Sigmoid colon (tissue), 7 donors: ENCODE results near the gene PCBD1. TPM values are rescaled to one million over a fixed set of nuclear protein-coding genes. Genes with fewer than 3 reads are reported as not detected.

Source experiments
- DNase-seq: peaks from one replicate; pipeline ENCODE4 v3.0.0-alpha.2; 2019
- H3K27ac ChIP-seq, 4 donors: fragments of 200-600 bp; sonication (generic); one replicate each; pipeline ENCODE4 v1.5.1; 2016 to 2019; ENCODE audit warnings: mild to moderate bottlenecking in 1 of 4
- H3K27me3 ChIP-seq, 3 donors: fragments of 200-600 bp; sonication (generic); one replicate each; pipeline ENCODE4 v1.5.1; 2019; ENCODE audit warnings: mild to moderate bottlenecking in 1 of 3
- H3K36me3 ChIP-seq, 4 donors: fragments of 200-600 bp; sonication (generic); one replicate each; pipeline ENCODE4 v1.5.1; 2016 to 2019
- H3K4me1 ChIP-seq, 4 donors: fragments of 200-600 bp; sonication (generic); one replicate each; pipeline ENCODE4 v1.5.1; 2017 to 2019
- H3K4me3 ChIP-seq, 4 donors: fragments of 200-600 bp; sonication (generic); one replicate each; pipeline ENCODE4 v1.5.1; 2017 to 2019; ENCODE audit warnings: mild to moderate bottlenecking in 2 of 4, moderate library complexity in 1 of 4
- H3K9me3 ChIP-seq, 4 donors: fragments of 200-600 bp in 3 of 4; sonication (generic) in 3 of 4; one replicate each; pipeline versions ENCODE4 v1.5.1 to v1.6.1; 2013 to 2019
- EP300 ChIP-seq, 4 donors: sonication (generic); formaldehyde crosslinking; IDR thresholded peaks; one replicate each; pipeline ENCODE4 v1.6.1; 2017; ENCODE audit warnings: antibody characterized with exemption in 4 of 4
- POLR2A ChIP-seq, 2 donors: fragments of 450-650 bp; IDR thresholded peaks; one replicate each; pipeline ENCODE4 v1.6.1; 2016; ENCODE audit warnings: antibody characterized with exemption in 2 of 2, mild to moderate bottlenecking in 2 of 2, moderate library complexity in 2 of 2
- POLR2AphosphoS5 ChIP-seq, 4 donors: sonication (generic); formaldehyde crosslinking; IDR thresholded peaks; one replicate each; pipeline ENCODE4 v1.6.1; 2017; ENCODE audit warnings: antibody characterized with exemption in 4 of 4
- WGBS, 2 donors: extraction: QIAGEN DNeasy Blood & Tissue Kit; methylation state at CpG; one replicate each; pipeline ENCODE4 v1.1.7; 2013; 5-methylcytosine and 5-hydroxymethylcytosine counted together
- intact Hi-C: fragments of 100-400 bp; cut with DNase I; formaldehyde crosslinking; loops from one replicate; pipeline ENCODE4 v1.15.1; 2023
- polyA plus RNA-seq, 3 donors: library from polyadenylated mRNA; stranded (reverse); fragments of 200-250 nt; gene quantifications; one replicate each; pipeline ENCODE4 v1.2.3, GENCODE V29; 2013
- total RNA-seq, 4 donors: library from RNA; depleted of rRNA; stranded (reverse); fragments of >200 nt; gene quantifications; one replicate each; pipeline ENCODE4 v1.1.0, GENCODE V29; 2016
- TF ChIP-seq, protein P1 (sequence below), 4 experiments: fragments of 450-650 bp in 3 of 4; fragments of 200-600 bp in 1 of 4; IDR thresholded peaks; one replicate each; pipeline ENCODE4 v1.5.1; 2016 to 2019; ENCODE audit warnings: antibody characterized with exemption in 4 of 4, mild to moderate bottlenecking in 3 of 4, moderate library complexity in 2 of 4
- donor health status: healthy with polysubstance abuse.
- donor health status: Bipolar disorder and iron deficiency.
- donor health status: healthy.

Gene PCBD1
- total and polyA plus RNA-seq, 7 donors = 82.5 to 135 (median 98.1) TPM

DNA sequence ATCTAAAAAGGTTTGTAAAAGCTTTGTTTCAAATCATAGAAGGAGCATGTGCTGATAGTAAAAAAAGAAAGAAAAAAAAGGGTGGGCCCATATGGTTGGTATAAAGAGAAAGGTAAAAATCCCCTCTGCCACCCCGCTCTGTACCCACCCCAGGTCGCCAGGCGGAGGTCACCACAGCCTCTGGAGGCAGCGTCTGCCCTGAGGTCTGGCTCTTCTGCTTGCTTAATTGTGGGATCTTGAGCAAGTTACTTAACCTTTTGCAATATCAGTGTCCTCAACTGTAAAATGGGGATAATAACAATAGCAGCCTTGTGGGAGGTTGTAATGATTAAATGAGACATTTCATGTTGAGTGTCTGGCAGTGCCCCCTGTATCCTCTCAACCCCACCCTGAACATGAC is 10.7 kb upstream of the PCBD1 start:
- Histone ChIP-seq H3K27ac (no peak overlapping the region), H3K36me3 (no peaks in the 10 kb centered on the region), H3K27me3 (peaks cover 0 to 2% (median 0%) of the 10 kb centered on the region in 3 donors), H3K4me1 (peaks cover 0 to 2% (median 0%) of the 10 kb centered on the region in 4 donors), H3K4me3 (no peak overlapping the region), H3K9me3 (no peaks in the 10 kb centered on the region)
- TF ChIP-seq POLR2A (IDR thresholded peaks at IDR 0.05) = no peak
- TF ChIP-seq EP300 (IDR thresholded peaks at IDR 0.05) = no peak
- no peak for TF ChIP-seq POLR2AphosphoS5 (IDR thresholded peaks at IDR 0.05)
- TF ChIP-seq, protein P1, sequence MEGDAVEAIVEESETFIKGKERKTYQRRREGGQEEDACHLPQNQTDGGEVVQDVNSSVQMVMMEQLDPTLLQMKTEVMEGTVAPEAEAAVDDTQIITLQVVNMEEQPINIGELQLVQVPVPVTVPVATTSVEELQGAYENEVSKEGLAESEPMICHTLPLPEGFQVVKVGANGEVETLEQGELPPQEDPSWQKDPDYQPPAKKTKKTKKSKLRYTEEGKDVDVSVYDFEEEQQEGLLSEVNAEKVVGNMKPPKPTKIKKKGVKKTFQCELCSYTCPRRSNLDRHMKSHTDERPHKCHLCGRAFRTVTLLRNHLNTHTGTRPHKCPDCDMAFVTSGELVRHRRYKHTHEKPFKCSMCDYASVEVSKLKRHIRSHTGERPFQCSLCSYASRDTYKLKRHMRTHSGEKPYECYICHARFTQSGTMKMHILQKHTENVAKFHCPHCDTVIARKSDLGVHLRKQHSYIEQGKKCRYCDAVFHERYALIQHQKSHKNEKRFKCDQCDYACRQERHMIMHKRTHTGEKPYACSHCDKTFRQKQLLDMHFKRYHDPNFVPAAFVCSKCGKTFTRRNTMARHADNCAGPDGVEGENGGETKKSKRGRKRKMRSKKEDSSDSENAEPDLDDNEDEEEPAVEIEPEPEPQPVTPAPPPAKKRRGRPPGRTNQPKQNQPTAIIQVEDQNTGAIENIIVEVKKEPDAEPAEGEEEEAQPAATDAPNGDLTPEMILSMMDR (IDR thresholded peaks at IDR 0.05) = no peak
- DNase-seq = no peak
- intact Hi-C loops = no loop called here
- WGBS, 2 donors = 82 to 86% methylated on average over 4 of the region's 4 CpGs

DNA sequence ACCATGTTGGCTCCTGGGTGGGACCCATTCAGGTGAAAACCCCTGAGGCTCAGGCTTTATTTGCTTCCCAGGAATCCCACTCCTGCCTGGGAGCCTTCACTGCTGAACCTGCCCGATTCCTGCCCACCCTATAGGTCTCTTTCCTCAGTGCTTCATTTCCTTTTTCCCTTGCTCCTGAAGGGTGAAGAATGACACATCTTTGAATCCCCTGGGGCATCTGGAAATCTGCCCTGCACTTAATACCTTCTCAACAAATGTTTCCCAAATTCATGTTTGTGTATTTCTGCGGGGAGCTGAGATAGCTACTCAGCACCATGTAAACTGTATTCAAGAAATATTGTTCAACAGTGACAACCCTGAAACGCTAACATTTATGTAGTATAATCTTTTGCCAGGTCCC is 10.3 kb upstream of the PCBD1 start:
- Histone ChIP-seq H3K27me3 (peaks cover 0 to 2% (median 0%) of the 10 kb centered on the region in 3 donors), H3K36me3 (no peaks in the 10 kb centered on the region), H3K9me3 (no peaks in the 10 kb centered on the region), H3K4me3 (no peak overlapping the region), H3K4me1 (peaks cover 0 to 2% (median 0%) of the 10 kb centered on the region in 4 donors), H3K27ac (no peak overlapping the region)
- 87 to 92% methylated on average over 3 of the region's 3 CpGs for WGBS, 2 donors
- DNase-seq = no peak
- no peak for TF ChIP-seq EP300 (IDR thresholded peaks at IDR 0.05)
- intact Hi-C loops = no loop called here

DNA sequence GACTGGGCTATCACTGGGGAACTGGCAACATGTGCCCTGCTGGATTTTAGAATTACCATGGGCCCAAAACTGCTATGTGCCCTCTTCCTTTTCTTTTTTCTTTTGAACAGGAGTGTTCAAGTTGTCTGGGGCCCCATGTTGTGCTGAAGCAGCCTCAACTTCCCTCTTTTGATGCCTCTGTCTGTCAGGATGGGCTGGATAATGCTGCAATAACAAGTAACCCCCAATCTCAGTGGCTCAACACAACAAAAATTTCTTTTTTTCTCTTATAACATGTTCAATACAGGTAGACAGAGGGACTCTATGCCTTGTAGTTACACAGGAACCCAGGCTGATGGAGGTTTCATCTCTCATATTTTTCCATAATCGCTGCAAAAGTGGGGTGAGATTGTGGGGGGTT is 8.2 kb upstream of the PCBD1 start:
- no peaks in the 10 kb centered on the region for H3K4me1 ChIP-seq
- no peak for DNase-seq
- H3K27ac ChIP-seq = no peak overlapping the region
- TF ChIP-seq, protein P1 (IDR thresholded peaks at IDR 0.05) = no peak
- TF ChIP-seq POLR2AphosphoS5 (IDR thresholded peaks at IDR 0.05) = no peak
- no peak for TF ChIP-seq EP300 (IDR thresholded peaks at IDR 0.05)
- TF ChIP-seq POLR2A (IDR thresholded peaks at IDR 0.05) = no peak
- WGBS, 2 donors = 96 to 100% methylated on average over 1 of the region's 1 CpG
- H3K27me3 ChIP-seq = peaks cover 0 to 2% (median 0%) of the 10 kb centered on the region in 3 donors
- H3K36me3 ChIP-seq = no peaks in the 10 kb centered on the region
- H3K4me3 ChIP-seq = no peak overlapping the region
- intact Hi-C loops = no loop called here
- H3K9me3 ChIP-seq = no peaks in the 10 kb centered on the region

GRCh38 chr10:70894416-70894815 is 6.1 kb upstream of the PCBD1 start:
- Histone ChIP-seq H3K27me3 (no peaks in the 10 kb centered on the region), H3K27ac (no peak overlapping the region), H3K9me3 (no peaks in the 10 kb centered on the region), H3K4me3 (no peak overlapping the region), H3K36me3 (no peaks in the 10 kb centered on the region), H3K4me1 (peaks cover 0 to 5% (median 0%) of the 10 kb centered on the region in 4 donors)
- no peak for TF ChIP-seq EP300 (IDR thresholded peaks at IDR 0.05)
- TF ChIP-seq, protein P1 (IDR thresholded peaks at IDR 0.05) = no peak
- no peak for TF ChIP-seq POLR2AphosphoS5 (IDR thresholded peaks at IDR 0.05)
- no peak for TF ChIP-seq POLR2A (IDR thresholded peaks at IDR 0.05)
- 95 to 97% methylated on average over 2 of the region's 2 CpGs for WGBS, 2 donors
- intact Hi-C loops = no loop called here
- peak; percentile 27 for DNase-seq

- Histone ChIP-seq H3K4me1 (peaks cover 0 to 14% (median 8%) of the 10 kb centered on the region in 4 donors), H3K27me3 (no peaks in the 10 kb centered on the region), H3K27ac (no peak overlapping the region), H3K4me3 (no peak overlapping the region), H3K36me3 (no peaks in the 10 kb centered on the region), H3K9me3 (no peaks in the 10 kb centered on the region)
- 75 to 89% methylated on average over 10 of the region's 10 CpGs for WGBS, 2 donors
- intact Hi-C loops = no loop called here
- DNase-seq = peak; percentile 44
- TF ChIP-seq POLR2A (IDR thresholded peaks at IDR 0.05) = no peak
- TF ChIP-seq EP300 (IDR thresholded peaks at IDR 0.05) = no peak
- no peak for TF ChIP-seq POLR2AphosphoS5 (IDR thresholded peaks at IDR 0.05)
- TF ChIP-seq, protein P1 (IDR thresholded peaks at IDR 0.05) = no peak
Measured at GRCh38 chr10:70893227-70894006, 5.1 kb upstream of the PCBD1 start.
